ENCODE results near the gene L3MBTL4.

Gene L3MBTL4

GRCh38 chr18:6315517-6316331 lies 99.0 kb downstream of the L3MBTL4 start:
- no peak overlapping the region for H3K4me3 ChIP-seq (ENCODE audit: low read depth, low read length)
- no peak for TF ChIP-seq CTCF (IDR thresholded peaks at IDR 0.05; ENCODE audit: low read depth, low read length, missing control alignments)
- DNase-seq (ENCODE audit: low read depth): no peak

GRCh38 chr18:6313415-6313814 lies 101.3 kb downstream of the L3MBTL4 start:
- no peak for TF ChIP-seq CTCF (IDR thresholded peaks at IDR 0.05; ENCODE audit: low read depth, low read length, missing control alignments)
- no peak overlapping the region for H3K4me3 ChIP-seq (ENCODE audit: low read depth, low read length)
- no peak for DNase-seq (ENCODE audit: low read depth)

- H3K4me3 ChIP-seq (ENCODE audit: low read depth, low read length): no peak overlapping the region
- no peak for TF ChIP-seq CTCF (IDR thresholded peaks at IDR 0.05; ENCODE audit: low read depth, low read length, missing control alignments)
- no peak for DNase-seq (ENCODE audit: low read depth)
Measured at GRCh38 chr18:6311456-6312215, 103.1 kb downstream of the L3MBTL4 start.

- no peak overlapping the region for H3K4me3 ChIP-seq (ENCODE audit: low read depth, low read length)
- no peak for TF ChIP-seq CTCF (IDR thresholded peaks at IDR 0.05; ENCODE audit: low read depth, low read length, missing control alignments)
- no peak for DNase-seq (ENCODE audit: low read depth)
Measured at GRCh38 chr18:6310714-6311113, 104.0 kb downstream of the L3MBTL4 start.

- no peak for TF ChIP-seq CTCF (IDR thresholded peaks at IDR 0.05; ENCODE audit: low read depth, low read length, missing control alignments)
- H3K4me3 ChIP-seq (ENCODE audit: low read depth, low read length): no peak overlapping the region
- no peak for DNase-seq (ENCODE audit: low read depth)
Measured at GRCh38 chr18:6297875-6298274, 116.8 kb downstream of the L3MBTL4 start.

- H3K4me3 ChIP-seq (ENCODE audit: low read depth, low read length): no peak overlapping the region
- no peak for TF ChIP-seq CTCF (IDR thresholded peaks at IDR 0.05; ENCODE audit: low read depth, low read length, missing control alignments)
- no peak for DNase-seq (ENCODE audit: low read depth)
Measured at GRCh38 chr18:6294148-6294784, 120.4 kb downstream of the L3MBTL4 start.

Measured in GM12864 (cell line).